GM21825 (cell line): Measurements from ENCODE around the gene ARHGDIG.
"Not testable (repeated sequence)": the region's sequence is repeated elsewhere in the genome, so short reads cannot be mapped to it uniquely, and the experiment has no call there.

Source experiments
- ATAC-seq: cut with Tn5 transposase; IDR thresholded peaks from one replicate; pipeline ENCODE4 v1.9.1; 2021; ENCODE audit warnings: mild to moderate bottlenecking, moderate library complexity; ENCODE audit not compliant: unreplicated experiment

ARHGDIG gene

DNA sequence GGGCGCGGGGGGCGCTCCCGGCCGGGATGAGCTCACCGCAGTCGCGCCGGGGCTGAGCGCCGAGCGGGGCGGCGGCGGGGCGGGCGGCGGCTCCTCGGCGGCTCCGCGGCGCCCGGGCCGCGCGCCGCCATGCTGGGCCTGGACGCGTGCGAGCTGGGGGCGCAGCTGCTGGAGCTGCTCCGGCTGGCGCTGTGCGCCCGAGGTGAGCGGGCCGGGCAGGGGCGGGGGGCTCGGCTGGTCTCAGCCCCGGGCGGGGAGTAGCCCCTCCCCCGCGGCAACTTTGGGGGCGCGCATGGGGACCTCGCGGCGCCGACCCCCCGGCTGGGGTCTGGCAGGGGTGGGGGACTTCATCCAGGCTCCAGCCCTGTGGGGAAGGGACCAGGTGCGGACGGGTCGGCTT lies at the start of gene ARHGDIG:
TSS of gene ARHGDIG (plus strand) at position 40 of the 400 bp plus-strand sequence. CDS start at position 130, 90 bp downstream.
- ATAC-seq: no peak

DNA sequence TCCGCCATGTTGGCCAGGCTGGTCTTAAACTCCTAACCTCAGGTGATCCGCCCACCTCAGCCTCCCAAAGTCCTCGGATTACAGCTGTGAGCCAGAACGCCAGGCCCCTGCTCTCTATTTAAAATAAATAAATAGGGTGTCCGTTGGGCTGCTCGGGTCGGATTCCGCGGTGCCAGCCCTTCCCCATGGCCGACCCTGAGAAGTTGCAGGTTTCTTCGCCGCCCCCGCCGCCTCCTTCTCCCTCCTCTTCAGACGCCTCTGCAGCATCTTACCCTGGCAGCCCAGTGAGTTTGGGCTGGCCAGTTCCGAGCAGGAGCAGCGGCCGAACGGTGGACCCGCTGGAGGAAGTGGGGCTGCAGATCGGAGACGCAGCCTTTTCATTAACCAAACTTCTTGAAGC lies 49.4 kb upstream of the ARHGDIG start:
- no peak for ATAC-seq

DNA sequence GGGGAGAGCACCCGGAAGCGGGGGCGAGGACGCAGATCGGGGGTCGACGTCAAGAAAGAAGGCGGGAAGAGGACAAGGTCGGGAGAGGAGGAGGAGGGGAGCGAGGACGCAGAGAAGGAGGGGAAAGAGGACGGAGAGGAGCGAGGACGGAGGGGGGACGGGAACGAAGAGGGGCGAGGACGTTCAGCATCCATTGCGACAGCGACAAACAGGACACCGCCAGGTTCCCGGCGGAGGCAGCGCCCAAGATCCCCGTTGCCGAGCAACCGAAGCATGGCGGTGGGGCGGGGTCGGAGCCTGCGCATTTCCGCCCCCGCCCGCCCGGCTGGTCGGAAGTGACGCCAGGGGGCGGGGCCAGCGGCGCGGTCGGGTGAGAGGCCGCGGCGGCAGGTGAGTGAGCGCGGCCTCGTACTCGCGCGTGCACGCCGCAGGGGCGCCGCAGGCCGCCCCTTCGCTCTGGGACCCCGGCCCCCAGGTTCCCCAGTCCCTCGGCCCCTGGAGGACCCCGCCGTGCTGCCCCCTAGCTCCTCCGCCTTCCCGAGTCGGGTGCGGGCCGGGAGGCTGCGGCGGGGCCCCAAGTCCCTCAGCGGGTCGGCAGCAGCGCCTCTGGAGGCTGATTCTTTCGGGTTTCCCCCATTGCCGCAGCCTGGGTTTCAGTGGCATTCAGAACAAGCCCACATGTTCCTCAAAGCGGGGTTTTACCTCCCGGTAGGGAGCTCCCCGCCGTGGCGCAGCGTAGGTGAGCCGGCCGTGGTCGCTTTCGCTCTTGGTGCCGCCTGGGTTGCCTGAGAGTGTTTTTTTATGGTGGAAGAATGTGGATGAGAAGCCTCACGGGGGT lies 45.7 kb upstream of the ARHGDIG start, which contains the start of gene FAM234A:
TSS of gene FAM234A (plus strand) at position 354 of the 838 bp plus-strand sequence. CDS start 19,593 bp downstream, outside the sequence.
- ATAC-seq: peak; percentile 80

DNA sequence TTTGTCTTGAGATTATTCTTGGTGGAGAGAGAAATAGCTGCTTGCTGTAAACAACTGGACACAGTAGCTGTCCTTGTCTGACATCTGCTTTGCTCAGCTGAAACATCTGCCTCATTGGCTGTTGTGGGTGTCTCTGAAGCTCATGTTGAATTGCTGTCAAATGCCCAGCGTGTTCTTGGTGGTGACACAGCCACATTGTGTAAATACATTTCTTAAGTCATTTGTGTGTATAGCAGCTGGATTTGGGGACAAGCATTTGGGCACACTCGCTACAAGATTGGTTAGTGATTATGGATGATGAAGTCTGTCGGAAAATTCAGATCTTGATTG lies 40.5 kb upstream of the ARHGDIG start:
- no peak for ATAC-seq

DNA sequence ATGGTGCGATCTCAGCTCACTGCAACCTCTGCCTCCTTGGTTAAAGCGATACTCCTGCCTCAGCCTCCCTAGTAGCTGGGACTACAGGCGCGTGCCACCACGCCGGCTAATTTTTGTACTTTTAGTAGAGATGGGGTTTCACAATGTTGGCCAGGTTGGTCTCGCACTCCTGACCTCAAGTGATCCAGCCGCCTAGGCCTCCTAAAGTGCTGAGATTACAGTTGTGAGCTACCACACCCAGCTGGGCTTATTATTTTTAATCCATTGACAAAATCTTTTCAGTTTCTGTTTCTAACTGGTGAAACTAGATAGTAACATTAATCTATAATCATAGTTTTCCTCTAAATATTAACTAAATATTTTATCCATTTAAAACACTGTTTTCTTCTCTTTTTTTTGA lies 39.8 kb upstream of the ARHGDIG start:
- no peak for ATAC-seq

DNA sequence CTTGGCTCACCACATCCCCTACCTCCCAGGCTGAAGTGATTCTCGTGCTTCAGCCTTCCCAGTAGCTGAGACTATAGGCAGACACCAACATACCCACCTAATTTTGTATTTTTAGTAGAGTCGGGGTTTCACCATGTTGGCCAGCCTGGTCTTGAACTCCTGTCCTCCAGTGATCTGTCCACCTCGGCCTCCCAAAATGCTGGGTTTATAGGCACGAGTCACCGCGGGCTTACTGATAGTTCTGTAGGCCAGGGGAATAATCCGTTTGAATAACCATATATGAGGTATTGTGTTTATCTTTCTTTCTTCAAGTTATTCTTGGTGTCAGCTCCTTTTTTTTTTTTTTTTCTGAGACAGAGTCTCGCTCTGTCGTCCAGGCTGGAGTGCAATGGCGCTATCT lies 38.1 kb upstream of the ARHGDIG start:
- no peak for ATAC-seq

DNA sequence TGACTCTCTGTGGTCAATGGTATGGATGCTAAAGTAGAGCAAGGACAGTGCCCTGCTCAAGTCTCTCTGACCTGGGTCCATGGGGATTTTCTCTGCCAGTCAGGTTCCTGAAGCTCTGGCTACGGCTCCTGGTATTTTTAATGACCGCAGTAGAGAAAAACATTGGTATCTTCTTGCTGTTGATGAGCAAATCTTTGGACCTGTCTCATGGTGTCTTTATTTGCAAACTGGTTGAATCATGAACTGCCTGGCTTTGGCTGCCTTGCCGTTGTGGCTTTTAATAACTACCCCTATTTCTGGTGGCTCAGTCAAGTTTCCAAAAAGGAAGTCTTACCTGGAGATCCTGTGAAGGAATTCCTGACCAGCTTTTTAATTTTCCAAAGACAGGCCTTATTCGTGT lies 37.0 kb upstream of the ARHGDIG start:
- ATAC-seq: no peak

GRCh38 chr16:245105-245504 lies 35.3 kb upstream of the ARHGDIG start:
- no peak for ATAC-seq

DNA sequence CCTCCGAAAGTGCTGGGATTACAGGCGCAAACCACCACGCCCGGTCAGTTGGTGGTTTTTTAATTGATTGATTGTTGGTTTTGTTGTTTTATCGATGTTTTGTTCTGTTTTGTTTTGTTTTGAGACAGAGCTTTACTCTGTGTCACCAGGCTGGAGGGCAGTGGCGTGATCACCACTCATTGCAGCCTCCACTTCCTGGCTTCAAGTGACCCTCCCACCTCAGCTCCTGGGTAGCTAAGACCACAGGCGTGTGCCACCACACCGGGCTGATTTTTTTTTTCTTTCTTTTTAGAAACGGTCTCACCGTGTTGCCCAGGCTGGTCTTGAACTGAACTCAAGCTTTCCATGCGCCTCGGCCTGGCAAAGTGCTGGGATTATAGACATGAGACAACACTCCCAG lies 33.4 kb upstream of the ARHGDIG start:
- no peak for ATAC-seq

GRCh38 chr16:249431-249830 lies 31.0 kb upstream of the ARHGDIG start:
- no peak for ATAC-seq

DNA sequence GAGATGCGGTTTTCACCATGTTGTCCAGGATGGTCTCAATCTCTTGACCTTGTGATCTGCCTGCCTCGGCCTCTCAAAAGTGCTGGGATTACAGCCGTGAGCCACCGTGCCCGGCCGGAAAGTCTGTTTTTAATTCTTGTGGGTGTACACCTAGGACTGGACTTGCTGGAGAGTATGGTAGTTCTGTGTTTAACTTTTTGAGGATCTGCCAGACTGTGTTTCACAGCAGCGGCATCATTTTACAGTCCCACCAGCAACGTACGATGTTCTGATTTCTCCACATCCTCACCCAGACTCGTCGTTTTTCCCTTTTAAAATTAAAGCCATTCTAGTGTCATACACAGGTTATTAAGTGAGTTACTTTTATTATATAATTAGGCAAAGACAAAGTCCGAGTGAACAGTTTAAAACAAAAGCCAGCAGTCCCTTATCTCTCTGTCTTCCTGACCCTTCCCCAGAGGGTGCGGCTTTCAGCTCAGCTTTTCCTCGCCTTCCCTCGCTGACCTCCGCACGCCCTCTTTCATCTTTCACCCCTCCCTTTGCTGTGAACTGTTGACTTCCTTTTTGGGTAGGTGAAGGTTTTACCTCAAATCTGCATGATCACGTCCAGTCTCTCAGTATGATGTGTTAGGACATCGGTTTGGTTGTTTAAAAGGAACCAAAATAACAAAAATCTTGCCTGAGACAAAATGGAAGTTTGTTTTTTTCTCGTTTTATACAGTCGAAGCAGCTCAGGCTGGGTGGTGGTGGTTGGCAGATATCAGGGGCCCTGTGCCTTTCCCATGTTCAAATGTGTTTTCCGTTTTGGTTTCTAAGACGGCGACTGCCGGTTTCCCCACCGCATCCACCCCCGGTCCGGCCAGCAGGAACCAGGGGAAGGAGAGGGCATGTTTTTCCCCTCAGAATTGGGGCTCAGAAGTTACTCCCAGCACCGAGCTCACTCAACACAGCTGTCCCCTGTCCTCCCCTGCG lies 27.7 kb upstream of the ARHGDIG start:
- ATAC-seq: peak; percentile 55

- ATAC-seq: no peak
These were observed 26.6 kb upstream of the ARHGDIG start for GRCh38 chr16:253833-254232.

- ATAC-seq: no peak
These were observed 25.9 kb upstream of the ARHGDIG start for GRCh38 chr16:254461-254860.

- ATAC-seq: no peak
These were observed 25.2 kb upstream of the ARHGDIG start for GRCh38 chr16:255183-255582.

GRCh38 chr16:258091-258490 lies 22.3 kb upstream of the ARHGDIG start:
- ATAC-seq: not testable (repeated sequence)

DNA sequence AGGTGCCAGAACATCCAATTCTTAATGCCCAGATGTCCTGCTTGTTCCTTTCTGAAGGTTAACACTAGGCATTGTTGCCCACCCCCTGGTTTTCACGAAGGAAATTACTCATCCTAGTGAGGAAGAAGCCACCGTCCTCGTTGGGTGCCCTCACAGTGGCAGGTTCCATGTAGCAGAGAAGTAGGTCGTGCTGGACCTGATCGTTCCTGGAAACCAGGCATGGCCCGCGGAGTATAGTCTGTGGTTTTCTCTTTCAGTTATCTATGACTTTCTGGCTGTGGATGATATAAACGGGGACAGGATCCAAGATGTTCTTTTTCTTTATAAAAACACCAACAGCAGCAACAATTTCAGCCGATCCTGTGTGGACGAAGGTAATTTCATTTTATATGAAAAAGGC lies 21.2 kb upstream of the ARHGDIG start:
- no peak for ATAC-seq

DNA sequence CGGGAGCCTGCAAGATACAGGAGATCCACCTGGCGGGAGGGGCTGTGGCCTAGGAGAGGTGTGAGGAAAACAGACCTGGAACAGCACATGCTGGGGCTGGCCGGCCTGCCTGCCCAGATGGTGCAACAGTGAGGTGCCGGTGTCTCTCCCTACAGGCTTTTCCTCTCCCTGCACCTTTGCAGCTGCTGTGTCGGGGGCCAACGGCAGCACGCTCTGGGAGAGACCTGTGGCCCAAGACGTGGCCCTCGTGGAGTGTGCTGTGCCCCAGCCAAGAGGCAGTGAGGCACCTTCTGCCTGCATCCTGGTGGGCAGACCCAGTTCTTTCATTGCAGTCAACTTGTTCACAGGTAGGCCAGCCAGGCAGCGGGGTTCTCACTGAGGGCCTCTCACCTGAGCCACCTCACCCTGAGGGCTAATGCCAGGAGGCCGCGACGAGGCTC lies 20.6 kb upstream of the ARHGDIG start:
- no peak for ATAC-seq

DNA sequence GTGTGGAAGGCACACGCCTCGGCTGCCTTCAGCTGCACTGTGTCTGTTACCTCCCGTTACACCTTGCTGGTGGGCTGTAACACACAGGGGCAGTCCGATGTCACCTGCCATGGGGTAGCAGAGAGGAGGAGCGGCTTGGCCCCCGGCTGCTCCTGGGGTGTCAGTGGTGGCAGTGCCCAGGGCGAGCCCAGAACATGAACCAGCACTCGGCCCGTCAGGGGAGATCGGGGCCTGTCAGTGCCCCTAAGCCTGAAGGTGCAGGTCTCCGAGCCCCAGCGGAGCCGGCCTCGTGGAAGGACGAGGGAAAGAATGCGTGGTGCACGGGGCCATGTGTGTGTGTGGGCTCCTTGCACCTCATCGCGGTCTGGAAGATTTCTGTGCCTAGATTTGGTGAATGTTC lies 20.1 kb upstream of the ARHGDIG start:
- no peak for ATAC-seq

DNA sequence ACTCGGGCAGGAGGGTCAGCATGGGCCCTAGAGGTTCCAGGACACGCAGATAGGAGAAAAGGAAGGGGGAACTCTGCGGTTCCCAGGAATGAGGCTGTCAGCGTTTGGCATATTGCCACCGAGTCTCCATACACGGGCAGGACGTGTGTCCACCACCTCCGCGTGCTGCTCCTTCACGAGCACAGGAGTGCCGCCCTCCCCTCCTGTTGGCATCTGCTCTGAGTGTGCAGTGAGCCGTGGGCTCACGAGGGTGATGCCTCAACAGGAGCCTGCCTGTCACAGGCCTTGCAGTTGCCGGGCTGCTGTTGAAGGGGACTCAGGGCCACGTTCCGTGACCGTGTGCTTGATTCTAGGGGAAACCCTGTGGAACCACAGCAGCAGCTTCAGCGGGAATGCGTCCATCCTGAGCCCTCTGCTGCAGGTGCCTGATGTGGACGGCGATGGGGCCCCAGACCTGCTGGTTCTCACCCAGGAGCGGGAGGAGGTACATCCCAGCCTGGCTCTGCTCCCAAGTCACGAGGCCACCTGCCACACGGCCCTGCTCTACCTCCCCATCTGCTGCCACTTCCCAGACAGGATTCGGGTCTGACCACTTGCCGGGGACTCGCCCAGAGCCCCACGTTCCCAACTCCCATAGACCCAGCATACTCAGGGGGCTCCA lies 19.2 kb upstream of the ARHGDIG start:
- no peak for ATAC-seq

DNA sequence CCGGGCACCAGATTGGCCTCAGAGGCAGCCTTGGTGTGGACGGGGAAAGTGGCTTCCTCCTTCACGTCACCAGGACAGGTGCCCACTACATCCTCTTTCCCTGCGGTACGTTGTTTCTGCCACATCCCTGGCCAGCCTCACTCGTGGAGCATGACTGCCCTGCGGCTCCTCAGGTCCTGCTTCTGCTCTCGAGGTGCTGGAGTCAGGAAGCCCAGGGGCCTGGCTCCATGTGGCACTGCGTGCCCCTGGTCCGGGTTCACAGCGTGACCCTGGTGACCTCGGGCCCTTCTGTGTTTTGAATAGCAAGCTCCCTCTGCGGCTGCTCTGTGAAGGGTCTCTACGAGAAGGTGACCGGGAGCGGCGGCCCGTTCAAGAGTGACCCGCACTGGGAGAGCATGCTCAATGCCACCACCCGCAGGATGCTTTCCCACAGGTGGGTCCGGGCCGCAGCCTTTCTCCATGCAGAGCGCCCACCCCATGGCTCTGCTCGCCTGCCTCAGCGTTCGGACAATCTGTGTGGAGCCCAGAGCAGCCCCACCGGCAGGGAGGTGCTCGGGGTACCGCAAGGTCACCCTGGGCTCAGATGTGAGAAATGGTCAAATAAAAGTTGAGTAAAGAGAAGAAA lies 18.2 kb upstream of the ARHGDIG start:
- no peak for ATAC-seq
